GM23338 (cell line): ENCODE measurements around the gene CACNG7.

Source experiments
- CREB1 ChIP-seq: fragments of 250-450 bp; sonication (Bioruptor Pico); IDR thresholded peaks from 2 replicates; pipeline ENCODE4 v1.5.0; 2020; ENCODE audit warnings: low read depth, mild to moderate bottlenecking, moderate library complexity
- CTCF ChIP-seq, 2 experiments: fragments of 200-600 bp in 1 of 2; sonication (generic) in 1 of 2; conservative IDR thresholded peaks; 2 replicates each; pipeline versions ENCODE4 v1.5.1 to v1.6.1; 2016 to 2017; ENCODE audit warnings: antibody characterized with exemption in 2 of 2, low read depth in 2 of 2, mild to moderate bottlenecking in 2 of 2, moderate library complexity in 1 of 2
- ETS1 ChIP-seq: IDR thresholded peaks from 2 replicates; pipeline ENCODE4 v1.6.1; 2016; ENCODE audit warnings: antibody characterized with exemption
- EZH2 ChIP-seq: fragments of 200-600 bp; sonication (generic); IDR thresholded peaks from one replicate; pipeline ENCODE4 v1.8.0; 2017; ENCODE audit warnings: antibody characterized with exemption, mild to moderate bottlenecking, low read depth; ENCODE audit not compliant: unreplicated experiment
- EZH2phosphoT487 ChIP-seq: fragments of 200-600 bp; sonication (generic); IDR thresholded peaks from one replicate; pipeline ENCODE4 v1.8.1; 2018; ENCODE audit warnings: antibody characterized with exemption; ENCODE audit not compliant: unreplicated experiment
- JUNB ChIP-seq: IDR thresholded peaks from one replicate; pipeline ENCODE4 v1.6.1; 2016; ENCODE audit warnings: antibody characterized with exemption; ENCODE audit not compliant: unreplicated experiment
- POLR2AphosphoS5 ChIP-seq: IDR thresholded peaks from 2 replicates; pipeline ENCODE4 v1.6.1; 2016; ENCODE audit warnings: antibody characterized with exemption, low read depth
- REST ChIP-seq: IDR thresholded peaks from one replicate; pipeline ENCODE4 v1.6.1; 2018; ENCODE audit warnings: antibody characterized with exemption; ENCODE audit not compliant: unreplicated experiment
- STAT1 ChIP-seq: IDR thresholded peaks from one replicate; pipeline ENCODE4 v1.6.1; 2016; ENCODE audit warnings: antibody characterized with exemption; ENCODE audit not compliant: unreplicated experiment
- ZNF114 ChIP-seq: fragments of 250-450 bp; sonication (Bioruptor Pico); IDR thresholded peaks from 2 replicates; pipeline ENCODE4 v1.5.0; 2020; ENCODE audit warnings: mild to moderate bottlenecking, moderate library complexity
- ZNF462 ChIP-seq: fragments of 250-450 bp; sonication (Bioruptor Pico); IDR thresholded peaks from 2 replicates; pipeline ENCODE4 v1.5.0; 2020; ENCODE audit warnings: mild to moderate bottlenecking, moderate library complexity

- TF ChIP-seq POLR2AphosphoS5 (no peak; the same call in 1 of the 2 replicates), EZH2 (no peak), CTCF (conservative IDR thresholded peaks at IDR 0.05; ENCODE audit: low read depth in 2 of 2) (no peak), REST (no peak), EZH2phosphoT487 (no peak), ETS1 (no peak), ZNF114 (CRISPR knock-in tag) (no peak), JUNB (no peak), CREB1 (no peak), ZNF462 (no peak), STAT1 (no peak)
Measured at GRCh38 chr19:53962887-53963431, 53.9 kb downstream of the CACNG7 start, which contains the start of gene CACNG8.
